ENCODE data around the gene ZNF577. TPM values are rescaled to one million over a fixed set of nuclear protein-coding genes. Genes with fewer than 3 reads are reported as not detected.

Gene ZNF577
- total RNA-seq = 1 to 10 TPM; 5.0 to 5.7 TPM

GRCh38 chr19:51887522-51888498 lies at the start of gene ZNF577:
Gene ZNF577 (minus strand): TSS chr19:51887951. CDS start chr19:51880382, 7,569 bp downstream.
- intact Hi-C loops (cut with micrococcal nuclease) = no loop called here
- Mint-ChIP-seq H3K27me3 (no peaks in the 10 kb centered on the region), H3K4me1 (ENCODE audit: low read depth) (peaks cover 3% of the 10 kb centered on the region), H3K36me3 (ENCODE audit: low read depth) (peaks cover 90% of the 10 kb centered on the region), H3K27ac (peak within 1 kb of the TSS; percentile 90), H3K4me3 (peak within 1 kb of the TSS; percentile 86), H3K9me3 (peaks cover 73% of the 10 kb centered on the region)
- DNase-seq = peak; percentile 84
- ChIA-PET CTCF (no interaction called here), POLR2A (no interaction called here)
- ATAC-seq = peak; percentile 94
- TF ChIP-seq CTCF (IDR thresholded peaks at IDR 0.05) = no peak

DNA sequence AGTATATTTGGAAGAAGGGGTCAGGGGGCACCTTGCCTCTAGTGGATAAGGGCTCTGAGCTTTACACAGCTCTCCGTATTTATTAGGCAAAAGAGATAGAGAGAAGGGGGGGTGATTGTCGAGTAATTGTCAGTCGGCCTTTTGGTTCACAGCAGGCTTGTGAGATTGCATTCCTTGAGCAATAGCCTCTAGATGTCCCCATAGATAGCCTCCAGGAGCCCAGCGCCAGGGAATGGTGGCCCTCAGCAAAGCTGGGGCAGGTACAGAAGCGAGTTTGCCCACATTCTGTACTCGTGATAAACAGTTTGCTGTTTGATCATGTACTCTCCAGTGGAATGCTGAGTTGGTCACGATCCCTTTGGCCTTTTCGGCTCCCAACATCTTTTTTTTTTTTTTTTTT lies 44.2 kb upstream of the ZNF577 start:
- no peaks in the 10 kb centered on the region for H3K27me3 Mint-ChIP-seq
- peaks cover 35% of the 10 kb centered on the region for H3K9me3 Mint-ChIP-seq
- no peak overlapping the region for H3K27ac Mint-ChIP-seq
- CTCF ChIA-PET = no interaction called here
- POLR2A ChIA-PET = no interaction called here
- no peak for ATAC-seq
- no peak for DNase-seq
- peaks cover 82% of the 10 kb centered on the region for H3K36me3 Mint-ChIP-seq (ENCODE audit: low read depth)
- TF ChIP-seq CTCF (IDR thresholded peaks at IDR 0.05) = no peak
- no peak overlapping the region for H3K4me3 Mint-ChIP-seq
- intact Hi-C loops (cut with micrococcal nuclease) = no loop called here
- peaks cover 7% of the 10 kb centered on the region for H3K4me1 Mint-ChIP-seq (ENCODE audit: low read depth)

GRCh38 chr19:51927859-51928258 lies 40.1 kb upstream of the ZNF577 start:
- ChIA-PET POLR2A (interaction anchor here (1.2 kb wide), 1 partner anchor 13 kb away, joined by 5 read pairs; no protein-coding TSS in a partner anchor), CTCF (no interaction called here)
- peak overlapping the region; percentile 98 for H3K27ac Mint-ChIP-seq
- DNase-seq (no peak), ATAC-seq (no peak)
- peaks cover 51% of the 10 kb centered on the region for H3K9me3 Mint-ChIP-seq
- peaks cover 13% of the 10 kb centered on the region for H3K4me1 Mint-ChIP-seq (ENCODE audit: low read depth)
- H3K36me3 Mint-ChIP-seq (ENCODE audit: low read depth) = peaks cover 68% of the 10 kb centered on the region
- TF ChIP-seq CTCF (IDR thresholded peaks at IDR 0.05) = no peak
- peak overlapping the region; percentile 93 for H3K4me3 Mint-ChIP-seq
- no peaks in the 10 kb centered on the region for H3K27me3 Mint-ChIP-seq
- intact Hi-C loops (cut with micrococcal nuclease) = no loop called here

DNA sequence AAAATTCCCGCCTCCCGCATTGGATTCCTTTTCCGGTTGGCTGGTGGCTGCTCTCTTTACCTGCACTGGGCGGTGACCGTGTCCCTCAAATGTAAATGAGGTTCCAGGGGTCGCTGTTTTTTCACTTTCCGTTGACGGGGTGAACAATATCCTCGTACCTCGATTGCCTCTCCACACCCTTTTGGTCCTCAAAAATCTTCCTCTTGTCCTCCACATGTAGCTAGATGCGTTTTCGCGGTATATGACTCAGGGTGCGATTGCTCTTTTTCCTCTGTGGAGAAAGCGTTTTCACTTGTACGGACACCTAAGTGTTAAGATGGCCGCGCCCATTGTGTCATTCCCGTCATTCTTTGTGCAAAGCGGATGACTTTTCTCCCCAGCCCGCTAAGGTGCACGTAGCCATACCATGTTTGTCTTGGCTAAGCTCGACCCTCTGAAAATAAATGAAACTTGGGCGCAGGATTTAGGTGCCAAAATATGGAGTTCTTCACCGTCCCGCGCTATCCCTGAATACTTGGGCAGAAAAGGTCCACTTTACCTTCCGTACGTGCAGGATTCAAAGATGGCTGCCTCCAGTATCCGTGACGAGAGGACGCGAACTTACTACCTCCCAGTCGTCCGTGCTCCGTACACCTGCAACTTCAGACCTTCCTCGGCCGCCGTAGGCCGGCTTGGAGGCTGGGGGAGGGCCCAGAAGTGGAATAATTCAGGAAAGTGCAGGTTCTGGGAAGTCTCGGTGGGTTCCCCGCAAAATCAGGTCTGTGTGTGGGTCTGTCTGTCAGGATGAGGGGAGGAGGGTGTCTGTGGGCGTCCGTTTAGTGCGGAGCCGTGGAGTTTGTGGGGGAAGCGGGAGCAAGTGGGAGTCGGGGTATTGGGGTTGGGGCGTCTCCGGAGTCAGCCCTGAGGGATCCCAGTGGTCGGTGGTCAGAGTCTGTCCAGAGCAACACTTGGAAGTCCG lies 39.3 kb upstream of the ZNF577 start, which contains the start of gene ZNF613:
TSS of gene ZNF613 (plus strand) at position 689 of the 958 bp plus-strand sequence. CDS start 8,749 bp downstream, outside the sequence.
- DNase-seq (peak; percentile 90), ATAC-seq (peak; percentile 95)
- POLR2A ChIA-PET = interaction anchor here (0.7 to 1.0 kb wide), 2 partner anchors 208 to 857 kb away, joined by 3 read pairs; no protein-coding TSS in a partner anchor
- intact Hi-C loops (cut with micrococcal nuclease) = no loop called here
- CTCF ChIA-PET = no interaction called here
- Mint-ChIP-seq H3K9me3 (peaks cover 59% of the 10 kb centered on the region), H3K36me3 (ENCODE audit: low read depth) (peaks cover 66% of the 10 kb centered on the region), H3K27me3 (no peaks in the 10 kb centered on the region), H3K4me3 (peak within 1 kb of the TSS; percentile 93), H3K4me1 (ENCODE audit: low read depth) (peaks cover 13% of the 10 kb centered on the region), H3K27ac (peak within 1 kb of the TSS; percentile 98)
- TF ChIP-seq CTCF (IDR thresholded peaks at IDR 0.05) = no peak
